ENCODE data around the gene PPM1N.
A peak's percentile ranks its signal among the peaks of the same experiment; 100 is the strongest.

Gene PPM1N

DNA sequence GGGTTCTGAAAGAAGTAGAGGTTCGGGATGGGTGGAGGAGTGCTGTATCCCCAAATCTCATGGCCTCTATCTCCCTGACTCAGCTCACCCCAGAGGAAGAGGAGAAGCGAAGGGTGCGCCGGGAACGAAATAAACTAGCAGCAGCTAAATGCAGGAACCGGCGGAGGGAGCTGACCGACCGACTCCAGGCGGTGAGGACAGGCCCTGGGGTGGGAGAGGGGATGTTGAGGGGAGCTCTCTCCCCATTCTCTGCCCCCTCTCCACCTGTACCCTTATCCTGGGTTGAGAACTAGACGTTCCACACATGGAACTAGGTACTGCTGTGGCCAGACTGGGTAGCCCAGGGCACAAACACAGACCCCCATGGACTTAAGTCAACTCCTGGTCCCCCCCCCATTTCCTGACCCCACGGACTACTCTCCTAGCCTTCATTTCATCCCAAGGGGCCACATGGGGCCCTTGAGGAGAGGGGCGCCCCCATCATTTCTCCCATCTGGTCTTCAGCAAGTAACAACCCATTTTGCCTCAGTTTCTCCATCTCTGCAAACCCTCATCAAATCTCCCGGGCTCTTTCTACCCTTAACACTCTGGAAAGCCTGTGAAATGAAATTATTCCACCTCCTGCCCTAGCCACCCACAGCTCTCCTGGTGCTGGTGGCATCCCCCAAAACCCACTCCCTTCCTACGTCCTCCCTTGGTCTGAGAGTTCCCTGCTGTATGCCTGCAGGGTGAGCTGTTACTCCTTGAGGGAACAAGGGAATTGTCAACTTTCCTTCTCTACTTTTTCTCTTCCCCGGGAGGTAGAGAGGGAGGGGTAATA is 26.9 kb upstream of the PPM1N start:
- no peak for DNase-seq

GRCh38 chr19:45471931-45472562 is 26.2 kb upstream of the PPM1N start:
- DNase-seq = no peak

- DNase-seq = peak; percentile 71
Observed at GRCh38 chr19:45472563-45473366, 25.5 kb upstream of the PPM1N start.

DNA sequence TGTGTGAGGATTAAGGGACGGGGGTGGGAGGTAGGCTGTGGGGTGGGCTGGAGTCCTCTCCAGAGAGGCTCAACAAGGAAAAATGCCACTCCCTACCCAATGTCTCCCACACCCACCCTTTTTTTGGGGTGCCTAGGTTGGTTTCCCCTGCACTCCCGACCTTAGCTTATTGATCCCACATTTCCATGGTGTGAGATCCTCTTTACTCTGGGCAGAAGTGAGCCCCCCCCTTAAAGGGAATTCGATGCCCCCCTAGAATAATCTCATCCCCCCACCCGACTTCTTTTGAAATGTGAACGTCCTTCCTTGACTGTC is 24.9 kb upstream of the PPM1N start:
- DNase-seq = no peak

GRCh38 chr19:45473682-45474605 is 24.3 kb upstream of the PPM1N start:
- peak; percentile 67 for DNase-seq

DNA sequence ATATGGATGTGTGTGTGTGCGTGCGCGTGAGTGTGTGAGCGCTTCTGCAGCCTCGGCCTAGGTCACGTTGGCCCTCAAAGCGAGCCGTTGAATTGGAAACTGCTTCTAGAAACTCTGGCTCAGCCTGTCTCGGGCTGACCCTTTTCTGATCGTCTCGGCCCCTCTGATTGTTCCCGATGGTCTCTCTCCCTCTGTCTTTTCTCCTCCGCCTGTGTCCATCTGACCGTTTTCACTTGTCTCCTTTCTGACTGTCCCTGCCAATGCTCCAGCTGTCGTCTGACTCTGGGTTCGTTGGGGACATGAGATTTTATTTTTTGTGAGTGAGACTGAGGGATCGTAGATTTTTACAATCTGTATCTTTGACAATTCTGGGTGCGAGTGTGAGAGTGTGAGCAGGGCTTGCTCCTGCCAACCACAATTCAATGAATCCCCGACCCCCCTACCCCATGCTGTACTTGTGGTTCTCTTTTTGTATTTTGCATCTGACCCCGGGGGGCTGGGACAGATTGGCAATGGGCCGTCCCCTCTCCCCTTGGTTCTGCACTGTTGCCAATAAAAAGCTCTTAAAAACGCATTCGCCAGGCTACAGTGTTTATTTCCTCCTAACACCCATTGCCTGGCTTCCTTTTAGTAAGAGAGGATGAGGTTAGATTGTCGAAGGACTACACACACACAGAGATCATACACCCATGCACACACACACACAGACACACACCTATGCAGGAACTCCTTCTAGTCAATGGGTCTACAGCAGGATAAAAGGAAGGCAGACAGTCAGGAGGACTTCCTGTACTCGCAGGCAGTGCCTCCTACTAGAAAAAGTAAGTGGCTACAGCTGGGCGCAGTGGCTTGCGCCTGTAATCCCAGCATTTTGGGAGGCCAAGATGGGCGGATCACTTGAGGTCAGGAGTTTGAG is 23.4 kb upstream of the PPM1N start:
- DNase-seq = peak; percentile 71

DNA sequence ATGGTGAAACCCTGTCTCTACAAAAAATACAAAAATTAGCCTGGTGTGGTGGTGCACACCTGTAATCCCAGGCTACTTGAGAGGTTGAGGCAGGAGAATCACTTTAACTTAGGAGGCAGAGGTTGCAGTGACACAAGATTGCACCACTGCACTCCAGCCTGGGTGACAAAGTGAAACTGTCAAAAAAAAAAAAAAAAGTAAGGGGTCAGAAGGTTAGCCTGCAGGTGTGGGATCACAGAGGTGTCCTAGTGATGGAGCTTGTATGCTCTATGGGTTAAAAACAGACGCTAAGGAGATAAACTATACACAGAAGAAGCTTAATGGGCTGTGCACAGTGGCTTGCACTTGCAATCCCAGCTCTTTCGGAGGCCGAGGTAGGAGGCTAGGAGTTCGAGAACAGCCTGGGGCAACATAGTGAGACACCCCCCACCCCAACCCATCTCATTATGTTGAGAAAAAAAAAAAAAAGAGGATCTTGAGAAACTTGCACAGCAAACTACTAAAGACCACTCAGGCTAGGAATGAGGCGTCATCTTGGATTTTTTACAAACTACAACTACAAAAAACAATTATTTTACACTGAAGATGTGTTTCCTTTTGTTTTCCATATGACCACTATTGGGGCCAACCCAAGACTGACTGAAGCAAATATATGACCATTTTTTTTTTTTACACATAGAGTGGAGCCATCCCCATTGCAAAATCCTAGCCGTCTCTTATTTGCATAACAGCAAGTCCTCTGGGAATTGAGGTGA is 22.5 kb upstream of the PPM1N start:
- peak; percentile 53 for DNase-seq

DNA sequence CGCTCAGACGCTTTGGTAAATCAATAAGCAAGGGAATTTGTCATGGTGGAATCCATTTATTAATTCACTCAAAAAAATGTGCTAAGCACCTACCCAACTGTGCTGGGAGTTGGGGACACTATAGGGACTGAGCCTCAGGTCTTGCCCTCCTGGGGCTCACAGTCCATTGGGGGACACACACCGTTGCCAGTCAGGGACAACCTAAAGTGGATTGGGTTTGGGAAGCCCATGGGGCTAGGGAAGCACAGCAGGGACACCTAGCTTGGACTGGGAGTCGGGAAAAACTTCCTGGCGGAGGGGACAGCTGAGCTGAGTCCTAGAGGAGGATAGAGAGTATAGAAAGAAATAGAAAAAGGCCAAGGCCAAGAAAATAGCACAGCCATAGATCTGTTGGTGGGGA is 21.9 kb upstream of the PPM1N start:
- DNase-seq = peak; percentile 66

DNA sequence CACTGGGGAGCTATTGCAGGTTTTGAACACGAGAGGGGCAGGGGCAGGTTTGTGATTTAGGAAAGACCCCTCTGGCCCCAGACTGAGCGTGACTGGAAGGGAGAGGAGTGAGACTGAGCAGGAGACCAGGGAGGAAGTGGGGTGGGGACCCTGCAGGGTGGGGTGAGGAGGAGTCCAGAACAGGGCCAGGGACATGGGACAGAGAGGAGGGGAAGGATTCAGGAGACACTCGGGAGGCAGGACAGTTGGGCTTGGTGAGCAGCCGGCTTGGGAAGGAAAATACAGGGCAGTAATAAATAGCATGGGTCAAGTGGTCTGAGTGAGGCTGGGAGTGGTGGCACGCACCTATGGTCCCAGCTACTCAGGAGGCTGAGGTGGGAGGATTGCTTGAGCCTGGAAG is 21.1 kb upstream of the PPM1N start:
- peak; percentile 52 for DNase-seq

DNA sequence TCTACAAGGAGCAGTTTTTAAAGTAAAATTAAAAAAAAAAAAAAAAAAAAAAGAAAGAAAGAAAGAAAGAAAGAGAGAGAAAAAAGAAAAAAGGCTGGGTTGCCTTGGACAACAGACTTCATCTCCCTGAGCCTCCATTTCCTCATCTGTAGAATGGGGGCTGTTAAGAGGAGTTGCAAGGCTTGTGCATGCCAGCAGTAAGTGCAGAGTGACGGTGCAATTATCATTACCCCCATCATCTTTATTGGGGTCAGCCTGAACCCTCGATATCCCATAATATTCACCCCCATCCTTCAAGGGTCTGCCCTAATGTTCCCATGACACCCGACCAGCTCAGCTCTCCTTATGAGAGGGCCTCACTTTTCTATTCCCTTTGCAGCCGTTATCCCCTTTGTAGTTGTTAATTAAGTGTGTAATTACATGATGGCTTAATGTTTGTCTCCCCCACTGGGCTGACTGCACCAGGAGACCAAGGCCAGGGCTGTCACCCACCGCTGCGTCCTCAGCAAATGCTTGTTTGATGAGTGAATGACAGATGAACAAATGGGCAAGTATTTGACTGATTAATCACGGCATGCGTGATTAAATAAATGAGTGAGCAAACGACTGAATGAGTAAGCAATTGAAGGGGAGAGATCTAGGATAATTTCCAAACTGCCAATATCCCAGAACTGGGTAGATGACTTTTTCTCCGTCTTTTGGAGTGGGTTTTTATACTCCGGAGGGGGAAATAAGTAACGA is 20.4 kb upstream of the PPM1N start:
- DNase-seq = peak; percentile 61

- DNase-seq = peak; percentile 91
Observed at GRCh38 chr19:45478454-45479238, 19.6 kb upstream of the PPM1N start.

DNA sequence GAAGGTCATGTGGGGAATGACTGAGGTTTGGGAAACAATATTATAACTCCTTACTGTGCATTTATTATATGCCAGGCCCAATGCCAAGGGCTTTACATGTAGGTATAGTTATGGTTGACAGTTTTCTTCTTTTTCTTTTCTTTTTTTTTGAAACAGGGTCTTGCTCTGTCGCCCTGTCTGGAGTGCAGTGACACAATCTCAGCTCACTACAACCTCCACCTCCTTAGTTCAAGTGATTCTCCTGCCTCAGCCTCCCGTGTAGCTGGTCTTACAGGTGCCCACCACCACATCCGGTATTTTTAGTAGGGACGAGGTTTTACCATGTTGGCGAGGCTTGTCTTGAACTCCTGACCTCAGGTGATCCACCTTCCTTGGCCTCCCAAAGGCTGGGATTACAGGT is 15.2 kb upstream of the PPM1N start:
- DNase-seq = no peak

- DNase-seq = no peak
Observed at GRCh38 chr19:45484273-45484945, 13.8 kb upstream of the PPM1N start.

- peak; percentile 97 for DNase-seq
Observed at GRCh38 chr19:45485305-45486077, 12.8 kb upstream of the PPM1N start.

DNA sequence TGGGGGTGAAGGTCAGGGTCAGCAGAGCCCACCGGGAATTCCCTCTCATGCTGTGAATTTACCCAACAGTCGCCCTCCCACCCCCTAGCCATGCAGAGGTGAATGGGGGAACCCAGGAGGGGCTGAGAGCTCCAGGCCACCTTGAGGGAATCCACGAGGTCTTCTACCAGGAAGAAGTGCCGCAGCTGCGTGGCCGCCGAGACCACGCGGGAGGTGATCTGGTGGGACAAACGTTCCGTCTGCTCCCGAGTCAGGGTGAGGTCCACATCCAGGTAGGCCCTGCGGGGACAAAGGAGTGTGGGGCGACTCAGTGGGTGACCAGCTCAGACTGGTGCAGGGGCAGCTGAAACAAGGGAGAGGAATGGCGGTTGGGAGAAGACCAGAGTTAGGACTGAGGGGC is 9.5 kb upstream of the PPM1N start:
- DNase-seq = no peak

- no peak for DNase-seq
Observed at GRCh38 chr19:45489216-45489855, 8.9 kb upstream of the PPM1N start.

DNA sequence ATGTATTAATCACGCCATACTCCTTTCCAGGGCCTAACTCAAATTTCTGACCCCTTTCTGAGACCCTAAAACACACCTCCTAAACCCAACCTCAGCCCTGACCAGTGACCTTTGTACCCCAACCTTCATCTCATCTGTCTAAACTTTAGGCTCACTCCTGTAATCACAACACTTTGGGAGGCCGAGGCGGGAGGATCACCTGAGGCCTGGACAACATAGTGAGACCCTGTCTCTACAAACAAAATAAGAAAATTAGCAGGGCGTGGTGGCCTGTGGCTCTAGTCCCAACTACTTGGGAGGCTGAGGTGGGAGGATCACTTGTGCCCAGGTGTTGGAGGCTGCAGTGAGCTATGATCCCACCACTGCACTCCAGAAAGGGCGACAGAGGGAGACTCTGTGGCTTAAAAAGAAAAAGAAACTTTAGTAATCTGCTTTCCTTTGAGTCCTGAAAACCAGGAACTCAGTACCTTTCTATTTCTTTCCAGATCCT is 6.1 kb upstream of the PPM1N start:
- DNase-seq = no peak

All from right forelimb (tissue), 1 donor.